ENCODE results near the gene CARMIL1.

DNA sequence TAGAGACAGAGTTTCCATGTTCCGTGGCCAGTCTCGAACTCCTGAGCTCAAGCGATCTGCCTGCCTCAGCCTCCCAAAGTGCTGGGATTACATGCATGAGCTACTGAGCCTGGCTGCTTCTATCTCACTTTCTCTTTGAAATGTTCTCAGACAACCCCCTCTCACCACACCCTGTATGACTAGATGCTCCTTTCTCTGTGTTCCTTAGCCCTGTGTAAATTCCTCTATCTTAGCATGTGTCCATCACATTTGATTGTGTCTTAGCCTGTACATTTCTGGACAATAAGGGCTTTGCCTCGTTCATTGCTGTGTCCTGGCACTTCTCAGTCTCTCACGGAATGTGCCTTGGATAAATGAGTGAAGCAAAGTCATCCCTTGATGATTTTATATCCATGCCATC lies 204.8 kb downstream of the CARMIL1 start:
- TF ChIP-seq, protein P1, sequence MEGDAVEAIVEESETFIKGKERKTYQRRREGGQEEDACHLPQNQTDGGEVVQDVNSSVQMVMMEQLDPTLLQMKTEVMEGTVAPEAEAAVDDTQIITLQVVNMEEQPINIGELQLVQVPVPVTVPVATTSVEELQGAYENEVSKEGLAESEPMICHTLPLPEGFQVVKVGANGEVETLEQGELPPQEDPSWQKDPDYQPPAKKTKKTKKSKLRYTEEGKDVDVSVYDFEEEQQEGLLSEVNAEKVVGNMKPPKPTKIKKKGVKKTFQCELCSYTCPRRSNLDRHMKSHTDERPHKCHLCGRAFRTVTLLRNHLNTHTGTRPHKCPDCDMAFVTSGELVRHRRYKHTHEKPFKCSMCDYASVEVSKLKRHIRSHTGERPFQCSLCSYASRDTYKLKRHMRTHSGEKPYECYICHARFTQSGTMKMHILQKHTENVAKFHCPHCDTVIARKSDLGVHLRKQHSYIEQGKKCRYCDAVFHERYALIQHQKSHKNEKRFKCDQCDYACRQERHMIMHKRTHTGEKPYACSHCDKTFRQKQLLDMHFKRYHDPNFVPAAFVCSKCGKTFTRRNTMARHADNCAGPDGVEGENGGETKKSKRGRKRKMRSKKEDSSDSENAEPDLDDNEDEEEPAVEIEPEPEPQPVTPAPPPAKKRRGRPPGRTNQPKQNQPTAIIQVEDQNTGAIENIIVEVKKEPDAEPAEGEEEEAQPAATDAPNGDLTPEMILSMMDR (conservative IDR thresholded peaks at IDR 0.05 in 1 of 2, IDR thresholded peaks at IDR 0.05 in 1 of 2; ENCODE audit: extremely low read depth in 1 of 2, insufficient read depth in 1 of 2, low read depth in 1 of 2, low read length in 2 of 2): no peak
- TF ChIP-seq EZH2 (IDR thresholded peaks at IDR 0.05; ENCODE audit: borderline replicate concordance, low read length): no peak
